HepG2 (cell line): ENCODE data around the gene AP1AR. TPM values are rescaled to one million over a fixed set of nuclear protein-coding genes. Genes with fewer than 3 reads are reported as not detected.

Experiments
- ARID2 ChIP-seq: sonication (generic); formaldehyde crosslinking; IDR thresholded peaks from 2 replicates; pipeline ENCODE4 v1.8.1; 2022; ENCODE audit warnings: mild to moderate bottlenecking, missing genetic modification reagents, borderline replicate concordance
- BCL6 ChIP-seq: IDR thresholded peaks from 2 replicates; pipeline ENCODE4 v1.6.1; 2016; ENCODE audit warnings: missing genetic modification reagents, missing compliant biosample characterization
- CBX2 ChIP-seq, 2 experiments: fragments of 200-600 bp in 1 of 2; sonication (generic); formaldehyde crosslinking in 1 of 2; IDR thresholded peaks; 2 replicates each; pipeline versions ENCODE4 v1.7.0 to v1.8.1; 2018 to 2022; ENCODE audit warnings: low read depth in 2 of 2, low read length in 1 of 2, mild to moderate bottlenecking in 1 of 2, missing genetic modification reagents in 1 of 2
- CEBPB ChIP-seq: IDR thresholded peaks from 2 replicates; pipeline ENCODE4 v1.6.1; 2011; ENCODE audit warnings: low read depth, low read length, improper control_type of control experiment, borderline replicate concordance
- CEBPG ChIP-seq: IDR thresholded peaks from 2 replicates; pipeline ENCODE4 v1.6.1; 2016
- GABPA ChIP-seq, 2 experiments: IDR thresholded peaks; 2 replicates each; pipeline ENCODE4 v1.6.1; 2011 to 2016; ENCODE audit warnings: low read depth in 2 of 2, low read length in 1 of 2, missing biosample characterization in 1 of 2, missing genetic modification characterization in 1 of 2
- GATAD2A ChIP-seq: IDR thresholded peaks from 2 replicates; pipeline ENCODE4 v1.6.1; 2016
- HNF4G ChIP-seq, 2 experiments: sonication (generic) in 1 of 2; formaldehyde crosslinking in 1 of 2; IDR thresholded peaks; 2 replicates each; pipeline versions ENCODE4 v1.4.0 to v1.6.1; 2011 to 2020; ENCODE audit warnings: borderline replicate concordance in 2 of 2, low read depth in 2 of 2, mild to moderate bottlenecking in 2 of 2, low read length in 1 of 2, missing genetic modification reagents in 1 of 2, moderate library complexity in 1 of 2
- HNRNPK ChIP-seq: fragments of 200-400 bp; formaldehyde crosslinking; IDR thresholded peaks from 2 replicates; pipeline ENCODE4 v1.6.1; 2018; ENCODE audit warnings: low read length, low read depth, moderate library complexity, mild to moderate bottlenecking; ENCODE audit not compliant: poor library complexity, severe bottlenecking
- KAT2B ChIP-seq: fragments of 150-350 bp; IDR thresholded peaks from 2 replicates; pipeline ENCODE4 v1.6.1; 2014; ENCODE audit warnings: low read depth, low read length, borderline replicate concordance
- MEF2D ChIP-seq: sonication (generic); formaldehyde crosslinking; IDR thresholded peaks from 2 replicates; pipeline ENCODE4 v1.5.1; 2020; ENCODE audit warnings: mild to moderate bottlenecking, missing genetic modification reagents
- NFE2 ChIP-seq: sonication (generic); formaldehyde crosslinking; IDR thresholded peaks from 2 replicates; pipeline ENCODE4 v1.4.0; 2020; ENCODE audit warnings: missing genetic modification reagents
- NFKBIZ ChIP-seq: IDR thresholded peaks from 2 replicates; pipeline ENCODE4 v1.6.1; 2018; ENCODE audit warnings: missing genetic modification reagents, missing compliant biosample characterization
- SNRNP70 ChIP-seq: fragments of 200-400 bp; formaldehyde crosslinking; IDR thresholded peaks from 2 replicates; pipeline ENCODE4 v1.6.1; 2017; ENCODE audit warnings: mild to moderate bottlenecking, low read depth, low read length, moderate library complexity
- TCF7L2 ChIP-seq: IDR thresholded peaks from 2 replicates; pipeline ENCODE4 v1.6.1; 2011; ENCODE audit warnings: mild to moderate bottlenecking, low read depth, low read length, moderate library complexity
- TEAD2 ChIP-seq: sonication (generic); formaldehyde crosslinking; IDR thresholded peaks from 2 replicates; pipeline ENCODE4 v1.9.0; 2021; ENCODE audit warnings: missing genetic modification reagents
- TFAP4 ChIP-seq: sonication (generic); IDR thresholded peaks from 2 replicates; pipeline ENCODE4 v1.6.1; 2016; ENCODE audit warnings: low read depth, borderline replicate concordance
- ZBTB39 ChIP-seq: sonication (generic); formaldehyde crosslinking; IDR thresholded peaks from 2 replicates; pipeline ENCODE4 v1.5.0; 2020; ENCODE audit warnings: missing genetic modification reagents
- ZNF562 ChIP-seq: sonication (generic); formaldehyde crosslinking; IDR thresholded peaks from 2 replicates; pipeline ENCODE4 v1.8.0; 2022; ENCODE audit warnings: missing genetic modification reagents, borderline replicate concordance
- ZNF569 ChIP-seq: sonication (generic); formaldehyde crosslinking; IDR thresholded peaks from 2 replicates; pipeline ENCODE4 v1.5.0; 2020; ENCODE audit warnings: mild to moderate bottlenecking, missing genetic modification reagents, moderate library complexity, borderline replicate concordance
- polyA plus RNA-seq, 8 experiments: library from polyadenylated mRNA; depleted of rRNA in 3 of 8; stranded (reverse) in 7 of 8; unstranded in 1 of 8; fragments of >200 nt; fragmentation: Illumina TruSeq in 4 of 8; extraction: Trizol in 4 of 8; gene quantifications; 2 replicates each; pipeline versions ENCODE4 v1.2.1 to v1.2.3, GENCODE V29; 2011 to 2016; ENCODE audit warnings: low read depth in 4 of 8, missing spikeins in 1 of 8, mixed read lengths in 1 of 8; ENCODE audit not compliant: insufficient read depth in 1 of 8
- total RNA-seq, 5 experiments: library from RNA; depleted of rRNA; stranded (reverse); fragments of >200 nt; fragmentation: Illumina TruSeq; extraction: Trizol; gene quantifications; 2 replicates each; pipeline ENCODE4 v1.2.3, GENCODE V29; 2016; ENCODE audit warnings: low read depth in 1 of 5
- TF ChIP-seq, protein P1 (sequence below), 2 experiments: fragments of 450-650 bp in 1 of 2; sonication (generic) in 1 of 2; formaldehyde crosslinking; IDR thresholded peaks; 2 replicates each; pipeline versions ENCODE4 v1.5.0 to v1.8.0; 2020 to 2022; ENCODE audit warnings: mild to moderate bottlenecking in 1 of 2, missing genetic modification reagents in 1 of 2
- TF ChIP-seq, protein P2 (sequence below): sonication (generic); formaldehyde crosslinking; IDR thresholded peaks from 2 replicates; pipeline ENCODE4 v1.4.0; 2020; ENCODE audit warnings: mild to moderate bottlenecking, low read depth, missing genetic modification reagents
- TF ChIP-seq, protein P3 (sequence below): sonication (generic); formaldehyde crosslinking; IDR thresholded peaks from 2 replicates; pipeline ENCODE4 v1.5.1; 2020; ENCODE audit warnings: missing genetic modification reagents, mild to moderate bottlenecking, borderline replicate concordance

AP1AR gene
- total and polyA plus RNA-seq, 2 of the 13 experiments (the other 11 are each of a cell fraction or from before 2014, with no cell fraction given), result 24.9 to 39.9 TPM

- TF ChIP-seq, protein P1, sequence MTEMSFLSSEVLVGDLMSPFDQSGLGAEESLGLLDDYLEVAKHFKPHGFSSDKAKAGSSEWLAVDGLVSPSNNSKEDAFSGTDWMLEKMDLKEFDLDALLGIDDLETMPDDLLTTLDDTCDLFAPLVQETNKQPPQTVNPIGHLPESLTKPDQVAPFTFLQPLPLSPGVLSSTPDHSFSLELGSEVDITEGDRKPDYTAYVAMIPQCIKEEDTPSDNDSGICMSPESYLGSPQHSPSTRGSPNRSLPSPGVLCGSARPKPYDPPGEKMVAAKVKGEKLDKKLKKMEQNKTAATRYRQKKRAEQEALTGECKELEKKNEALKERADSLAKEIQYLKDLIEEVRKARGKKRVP (CRISPR knock-in tag; IDR thresholded peaks at IDR 0.05), result peak in 1 of 2 experiments; percentile 53; a peak in 1 of 4 replicates
- no peak for TF ChIP-seq SNRNP70
- no peak for TF ChIP-seq TCF7L2
- no peak for TF ChIP-seq NFKBIZ
- TF ChIP-seq ZNF562 (CRISPR knock-in tag), result no peak
- peak; percentile 75 for TF ChIP-seq CEBPB
- TF ChIP-seq, protein P2, sequence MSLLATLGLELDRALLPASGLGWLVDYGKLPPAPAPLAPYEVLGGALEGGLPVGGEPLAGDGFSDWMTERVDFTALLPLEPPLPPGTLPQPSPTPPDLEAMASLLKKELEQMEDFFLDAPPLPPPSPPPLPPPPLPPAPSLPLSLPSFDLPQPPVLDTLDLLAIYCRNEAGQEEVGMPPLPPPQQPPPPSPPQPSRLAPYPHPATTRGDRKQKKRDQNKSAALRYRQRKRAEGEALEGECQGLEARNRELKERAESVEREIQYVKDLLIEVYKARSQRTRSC, result no peak
- TF ChIP-seq GABPA (IDR thresholded peaks at IDR 0.05; ENCODE audit: low read depth, low read length), result no peak
- peak; percentile 51; the same call in 1 of the 2 replicates for TF ChIP-seq GABPA (CRISPR knock-in tag; IDR thresholded peaks at IDR 0.05; ENCODE audit: low read depth)
- peak; percentile 84 for TF ChIP-seq CEBPG (CRISPR knock-in tag)
- TF ChIP-seq CBX2 (IDR thresholded peaks at IDR 0.05; ENCODE audit: low read depth, low read length), result no peak
- no peak for TF ChIP-seq CBX2 (CRISPR knock-in tag; IDR thresholded peaks at IDR 0.05; ENCODE audit: low read depth)
- TF ChIP-seq HNF4G (IDR thresholded peaks at IDR 0.05; ENCODE audit: borderline replicate concordance, low read depth, low read length), result no peak
- no peak for TF ChIP-seq HNF4G (CRISPR knock-in tag; IDR thresholded peaks at IDR 0.05; ENCODE audit: borderline replicate concordance, low read depth)
- peak; percentile 62 for TF ChIP-seq HNRNPK
- TF ChIP-seq TFAP4, result no peak
- TF ChIP-seq KAT2B, result no peak
- peak; percentile 56 for TF ChIP-seq GATAD2A
- no peak for TF ChIP-seq ZBTB39 (CRISPR knock-in tag)
- TF ChIP-seq, protein P3, sequence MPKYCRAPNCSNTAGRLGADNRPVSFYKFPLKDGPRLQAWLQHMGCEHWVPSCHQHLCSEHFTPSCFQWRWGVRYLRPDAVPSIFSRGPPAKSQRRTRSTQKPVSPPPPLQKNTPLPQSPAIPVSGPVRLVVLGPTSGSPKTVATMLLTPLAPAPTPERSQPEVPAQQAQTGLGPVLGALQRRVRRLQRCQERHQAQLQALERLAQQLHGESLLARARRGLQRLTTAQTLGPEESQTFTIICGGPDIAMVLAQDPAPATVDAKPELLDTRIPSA (CRISPR knock-in tag), result no peak
- TF ChIP-seq TEAD2 (CRISPR knock-in tag), result no peak
- no peak for TF ChIP-seq NFE2 (CRISPR knock-in tag)
- TF ChIP-seq ZNF569 (CRISPR knock-in tag), result no peak
- TF ChIP-seq ARID2 (CRISPR knock-in tag), result no peak
- peak; percentile 44 for TF ChIP-seq BCL6 (CRISPR knock-in tag)
- no peak for TF ChIP-seq MEF2D (CRISPR knock-in tag)
Observed at GRCh38 chr4:112296949-112297880, 65.6 kb downstream of the AP1AR start, which contains the start of gene ALPK1 (continued).
